ENCODE results near the gene TFB1M.

- TF ChIP-seq EZH2 (IDR thresholded peaks at IDR 0.05; ENCODE audit: borderline replicate concordance) (no peak), CTCF (IDR thresholded peaks at IDR 0.05; ENCODE audit: poor library complexity) (peak; percentile 14)
Measured at GRCh38 chr6:155317186-155317585, 2.9 kb upstream of the TFB1M start.

All from hepatocyte (in vitro differentiated cells).